Measurements from ENCODE around the gene BHLHA15.

BHLHA15 gene

GRCh38 chr7:98211221-98211675 lies at the start of gene BHLHA15:
BHLHA15 (plus strand) TSS chr7:98211439; CDS start chr7:98212310, 871 bp downstream.
- DNase-seq, result no peak

GRCh38 chr7:98162758-98163157 lies 48.5 kb upstream of the BHLHA15 start:
- no peak for DNase-seq

GRCh38 chr7:98163269-98163668 lies 48.0 kb upstream of the BHLHA15 start:
- DNase-seq, result no peak

- no peak for DNase-seq
Observed at GRCh38 chr7:98163704-98164494, 47.3 kb upstream of the BHLHA15 start.

GRCh38 chr7:98165827-98166667 lies 45.2 kb upstream of the BHLHA15 start:
- peak; percentile 54 for DNase-seq

GRCh38 chr7:98166668-98166970 lies 44.6 kb upstream of the BHLHA15 start:
- DNase-seq, result no peak

GRCh38 chr7:98167653-98168052 lies 43.6 kb upstream of the BHLHA15 start:
- no peak for DNase-seq

GRCh38 chr7:98168181-98168903 lies 42.9 kb upstream of the BHLHA15 start:
- DNase-seq, result peak; percentile 58

GRCh38 chr7:98168904-98169621 lies 42.2 kb upstream of the BHLHA15 start:
- DNase-seq, result no peak

GRCh38 chr7:98170966-98171365 lies 40.3 kb upstream of the BHLHA15 start:
- no peak for DNase-seq

- no peak for DNase-seq
Observed at GRCh38 chr7:98171449-98171848, 39.8 kb upstream of the BHLHA15 start.

GRCh38 chr7:98174334-98175259 lies 36.6 kb upstream of the BHLHA15 start:
- DNase-seq, result no peak

- DNase-seq, result no peak
Observed at GRCh38 chr7:98175260-98175940, 35.8 kb upstream of the BHLHA15 start.

- no peak for DNase-seq
Observed at GRCh38 chr7:98177553-98177952, 33.7 kb upstream of the BHLHA15 start.

- DNase-seq, result no peak
Observed at GRCh38 chr7:98178321-98178720, 32.9 kb upstream of the BHLHA15 start.

- no peak for DNase-seq
Observed at GRCh38 chr7:98178762-98179490, 32.3 kb upstream of the BHLHA15 start.

GRCh38 chr7:98180751-98181150 lies 30.5 kb upstream of the BHLHA15 start:
- DNase-seq, result no peak

- DNase-seq, result no peak
Observed at GRCh38 chr7:98185101-98185500, 26.1 kb upstream of the BHLHA15 start.

GRCh38 chr7:98186452-98187137 lies 24.6 kb upstream of the BHLHA15 start:
- no peak for DNase-seq

- DNase-seq, result no peak
Observed at GRCh38 chr7:98187138-98187502, 24.1 kb upstream of the BHLHA15 start.

Measured in activated CD4-positive, CD25-positive, alpha-beta regulatory T cell treated with anti-CD3 and anti-CD28 coated beads, Interleukin-2, amount 50 U/mL, for 72 hours (primary cell).